GM18508 (cell line): ENCODE measurements around the gene C3orf22.

Source experiments
- ATAC-seq: cut with Tn5 transposase; IDR thresholded peaks from one replicate; pipeline ENCODE4 v1.9.1; 2021; ENCODE audit warnings: moderate number of reproducible peaks; ENCODE audit not compliant: insufficient read depth, unreplicated experiment

Gene C3orf22

GRCh38 chr3:126516936-126517290 lies 41.8 kb downstream of the C3orf22 start:
- ATAC-seq = no peak

DNA sequence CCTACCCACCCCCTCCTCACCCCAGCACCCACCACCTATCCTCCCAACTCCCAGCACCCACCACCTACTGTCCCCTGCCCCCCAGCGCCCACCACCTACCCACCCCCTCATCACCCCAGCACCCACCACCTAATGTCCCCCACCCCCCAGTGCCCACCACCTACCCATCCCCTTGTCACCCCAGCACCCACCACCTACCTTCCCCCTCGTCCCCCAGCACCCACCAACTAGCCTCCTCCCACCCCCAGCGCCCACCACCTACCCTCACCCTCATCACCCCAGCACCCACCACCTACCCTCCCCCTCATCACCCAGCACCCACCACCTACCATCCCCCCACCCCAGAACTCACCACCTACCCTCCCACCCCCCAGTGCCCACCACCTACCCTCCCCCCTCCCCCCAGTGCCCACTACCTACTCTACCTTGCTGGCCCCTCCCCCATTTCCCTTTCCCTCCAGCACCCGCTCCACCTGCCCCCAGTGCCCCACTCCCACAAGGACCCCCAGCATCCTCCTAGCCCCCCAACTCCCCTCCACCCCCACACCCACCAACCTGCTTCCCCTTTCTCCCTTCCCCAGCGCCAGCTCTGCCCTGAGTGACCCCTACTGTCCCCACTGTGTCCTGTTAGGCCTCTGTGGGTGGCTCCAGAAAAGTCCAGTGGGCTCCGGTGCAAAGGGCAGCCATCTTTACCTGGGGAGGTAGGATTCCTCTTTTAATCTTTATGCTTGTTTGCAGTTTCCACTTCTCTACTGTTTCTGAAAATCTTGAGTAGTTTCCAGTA lies 42.4 kb downstream of the C3orf22 start:
- ATAC-seq = no peak

DNA sequence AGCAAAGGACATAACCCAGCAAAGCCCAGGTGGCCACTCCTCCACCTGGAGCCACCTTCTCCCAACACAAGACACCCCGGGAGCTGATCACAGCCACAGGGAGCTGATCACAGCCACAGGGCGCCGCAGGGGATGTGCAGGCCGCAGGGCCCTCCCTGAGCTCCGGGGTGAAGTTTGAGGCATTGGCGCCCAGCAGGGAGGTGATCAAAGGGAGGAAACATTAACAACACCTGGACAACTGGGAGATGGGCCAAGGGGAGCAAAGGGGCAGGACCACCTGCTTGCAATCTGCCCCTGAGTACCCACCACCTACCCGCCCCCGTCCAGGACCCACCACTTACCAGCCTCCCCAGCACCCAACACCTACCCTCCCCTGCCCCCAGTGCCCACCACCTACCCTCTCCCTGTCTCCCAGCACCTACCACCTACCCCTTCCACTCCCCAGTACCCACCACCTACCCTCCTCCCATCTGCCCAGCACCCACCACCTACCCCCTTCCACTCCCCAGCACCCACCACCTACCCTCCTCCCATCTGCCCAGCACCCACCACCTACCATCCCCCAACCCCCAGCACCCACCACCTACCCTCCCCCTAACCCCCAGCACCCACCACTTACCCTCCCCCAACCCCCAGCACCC lies 43.5 kb downstream of the C3orf22 start:
- ATAC-seq = no peak

DNA sequence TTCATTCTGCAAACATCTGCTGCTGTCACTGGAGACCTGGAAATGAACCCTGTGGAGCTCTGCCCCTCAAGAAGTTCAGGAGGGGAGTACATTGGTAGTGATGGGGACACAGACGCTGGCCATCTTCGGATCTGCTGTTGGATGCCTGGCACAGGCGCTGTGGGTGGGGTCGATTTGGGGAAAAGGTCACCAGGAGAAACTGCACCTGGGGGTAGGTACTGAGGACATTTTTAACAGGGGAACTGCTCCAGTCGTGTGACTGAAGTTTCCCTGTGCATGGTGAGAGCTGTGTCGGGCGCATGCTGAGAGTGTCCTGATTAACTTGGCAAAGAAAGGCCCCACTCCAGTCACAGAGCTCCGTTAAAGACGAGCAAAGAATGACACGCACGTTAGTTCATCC lies 44.6 kb downstream of the C3orf22 start:
- no peak for ATAC-seq

- no peak for ATAC-seq
These were observed 45.6 kb downstream of the C3orf22 start for GRCh38 chr3:126512916-126513650.

DNA sequence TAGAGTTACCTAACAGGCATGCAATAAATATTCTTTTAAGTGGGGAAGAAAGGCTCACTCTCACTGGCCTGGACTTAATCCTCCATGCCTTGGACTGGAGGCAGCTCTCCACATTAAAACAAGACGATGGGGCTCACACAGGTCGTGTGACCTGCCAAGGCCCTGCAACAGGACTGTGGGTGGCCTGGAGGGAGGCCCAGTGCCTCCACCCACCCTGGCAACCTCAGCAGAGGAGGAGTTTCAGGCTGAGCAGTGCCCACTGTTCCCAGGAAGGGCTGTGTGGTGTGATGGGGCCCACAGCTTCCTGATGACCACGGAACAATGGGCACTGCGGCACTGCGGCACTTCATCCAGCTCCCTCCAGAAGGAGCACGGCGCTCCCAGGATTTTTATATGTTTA lies 46.7 kb downstream of the C3orf22 start:
- ATAC-seq = no peak

- no peak for ATAC-seq
These were observed 47.4 kb downstream of the C3orf22 start for GRCh38 chr3:126511291-126511690.

DNA sequence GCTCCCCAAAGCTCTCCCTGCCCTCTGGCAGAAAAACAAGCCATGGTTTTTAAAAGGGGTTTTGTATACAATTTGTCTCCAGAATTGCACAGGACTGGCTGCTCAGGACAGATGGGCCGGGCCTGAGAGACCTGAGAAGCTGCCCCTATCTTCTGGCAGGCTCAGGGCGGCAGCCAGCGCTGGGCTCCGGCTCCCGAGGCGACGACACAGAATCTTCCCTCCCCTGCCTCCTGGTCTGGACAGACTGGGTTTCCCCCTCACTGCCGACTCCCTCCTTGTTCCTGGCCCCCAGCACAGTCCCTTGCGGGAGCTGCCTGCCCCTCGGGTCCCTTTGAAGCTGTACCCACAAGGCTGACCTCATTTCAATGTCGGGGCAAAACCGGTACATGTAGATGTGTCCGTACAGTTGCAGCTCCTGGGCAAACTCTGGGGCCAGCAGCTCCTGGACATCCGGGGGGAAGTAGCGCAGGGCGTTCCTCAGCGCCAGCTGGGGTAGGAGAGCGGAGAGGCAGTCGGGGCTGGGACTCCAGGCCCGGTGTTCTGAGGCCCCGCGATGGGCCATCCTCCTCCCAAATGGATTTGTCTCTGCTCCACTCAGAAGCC lies 48.3 kb downstream of the C3orf22 start:
- no peak for ATAC-seq

DNA sequence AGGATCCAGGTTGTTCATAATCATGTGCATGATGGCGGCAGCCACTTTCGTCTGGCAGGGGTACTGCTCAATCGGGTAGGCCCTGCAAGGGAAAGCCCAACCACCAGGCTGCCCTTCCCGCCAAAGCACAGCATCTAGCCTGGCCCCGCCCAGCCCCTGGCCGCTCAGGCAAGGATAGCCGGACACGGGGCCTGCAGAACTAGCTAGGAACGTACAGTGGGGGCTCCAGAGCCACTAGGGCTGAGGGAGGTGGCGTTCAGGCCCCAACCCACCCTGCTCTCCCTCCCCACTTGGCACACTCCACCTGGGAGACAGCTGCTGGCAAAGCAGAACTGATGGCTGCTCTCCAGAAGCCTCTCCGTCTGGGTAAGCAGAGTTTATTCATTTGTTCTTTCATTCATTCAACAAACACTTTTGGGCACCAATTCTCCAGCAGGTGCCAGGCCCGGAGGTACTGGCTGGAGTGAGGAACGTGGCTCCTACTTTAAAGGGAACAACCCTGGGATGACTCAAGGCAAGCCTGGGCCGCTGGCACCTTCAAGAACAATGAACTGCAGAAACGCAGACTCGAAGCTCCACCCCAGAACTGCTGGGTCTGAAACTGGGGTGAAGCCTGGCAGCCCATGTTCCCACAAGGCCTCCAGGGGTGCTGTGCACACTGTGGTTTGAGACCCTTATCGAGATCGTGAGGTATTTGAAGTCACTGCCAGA lies 49.0 kb downstream of the C3orf22 start:
- ATAC-seq = no peak

DNA sequence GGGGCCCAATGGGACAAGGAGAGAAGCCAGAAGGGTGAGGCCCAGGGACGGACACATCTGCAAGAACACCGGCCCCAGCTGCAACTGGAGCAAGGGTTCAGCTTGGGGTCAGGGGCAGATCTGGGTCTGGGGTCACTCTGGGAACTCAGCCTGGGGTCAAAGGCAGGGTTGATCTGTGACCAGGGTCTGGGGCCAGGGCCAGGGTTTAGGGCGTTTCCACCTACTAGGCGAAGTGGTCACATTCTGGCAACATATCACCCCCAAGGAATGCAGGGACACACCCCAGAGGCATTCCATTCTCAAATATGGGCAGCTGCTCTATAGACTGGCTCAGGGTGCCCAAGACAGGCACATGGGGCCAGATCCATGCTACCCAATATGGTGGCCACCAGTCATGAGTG lies 50.2 kb downstream of the C3orf22 start:
- no peak for ATAC-seq

DNA sequence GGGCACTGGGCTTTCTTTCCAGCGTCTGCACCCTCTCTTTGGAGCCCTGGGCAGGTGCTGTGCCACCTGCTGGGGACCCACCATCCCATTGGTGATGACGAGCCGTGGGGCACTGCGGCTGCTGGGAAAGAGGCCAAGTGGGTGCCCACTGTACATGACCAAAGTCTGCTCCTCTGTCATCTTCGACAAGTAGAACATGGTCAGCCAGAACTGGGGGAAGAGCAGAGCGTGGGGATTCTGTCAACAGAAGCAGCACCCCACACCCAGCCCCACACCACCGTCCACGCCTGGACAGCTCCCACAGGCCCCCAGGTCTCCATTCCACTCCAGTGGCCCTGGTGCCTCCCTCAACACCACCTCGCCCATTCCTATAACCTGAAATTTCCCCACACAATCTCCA lies 50.8 kb downstream of the C3orf22 start:
- ATAC-seq = no peak

DNA sequence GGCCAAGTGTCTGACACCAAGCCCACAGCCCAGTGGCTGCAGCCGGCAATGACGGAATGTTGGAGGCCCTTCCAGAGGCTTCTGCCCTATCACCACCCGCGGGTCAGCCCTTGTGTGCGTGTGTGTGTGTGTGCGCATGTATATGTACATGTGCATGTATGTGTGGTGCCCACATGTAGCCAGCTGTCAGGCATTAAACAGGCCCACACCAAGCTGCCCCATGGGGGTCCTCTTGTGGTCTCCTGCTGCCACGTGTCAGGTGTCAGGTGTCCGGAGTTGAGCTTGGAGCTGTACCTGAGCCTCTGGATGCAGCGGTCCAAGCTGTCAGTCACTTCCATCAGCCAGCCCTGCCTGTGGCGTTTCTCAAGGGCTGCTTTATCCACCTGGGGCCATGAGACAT lies 55.0 kb downstream of the C3orf22 start:
- ATAC-seq = no peak

GRCh38 chr3:126502656-126503055 lies 56.1 kb downstream of the C3orf22 start:
- no peak for ATAC-seq

DNA sequence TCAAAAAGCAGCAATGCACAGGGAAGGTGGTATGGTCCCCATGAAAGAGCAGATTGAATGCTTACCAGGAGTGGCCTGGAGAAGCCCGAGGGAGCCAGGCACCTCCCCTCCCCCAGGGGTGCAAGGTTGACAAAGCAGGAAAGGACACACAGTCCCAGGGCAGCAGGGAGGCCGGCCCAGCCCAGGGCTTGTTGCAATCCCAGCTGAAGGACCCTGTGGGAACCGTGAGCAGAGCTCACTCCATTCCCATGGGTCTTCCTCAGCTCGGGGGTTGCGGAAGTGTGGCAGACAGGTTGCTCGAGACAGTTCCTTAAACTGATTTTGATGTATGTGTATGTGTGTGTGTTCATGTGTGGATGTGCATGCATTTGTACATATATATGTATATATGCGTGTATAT lies 57.0 kb downstream of the C3orf22 start:
- no peak for ATAC-seq

GRCh38 chr3:126501054-126501453 lies 57.7 kb downstream of the C3orf22 start:
- ATAC-seq = no peak

GRCh38 chr3:126500016-126500415 lies 58.7 kb downstream of the C3orf22 start:
- ATAC-seq = no peak
